NOMO-1 treated with DMSO at 0.1 percent for 48 hours (cell line): ENCODE measurements around the gene CCDC6.
"Not testable (repeated sequence)": the region's sequence is repeated elsewhere in the genome, so short reads cannot be mapped to it uniquely, and the experiment has no call there.

Experiments used
- DNase-seq: peaks from one replicate; lab custom pipeline; 2025; ENCODE audit not compliant: unreplicated experiment; lab: John Stamatoyannopoulos, UW

CCDC6 gene

DNA sequence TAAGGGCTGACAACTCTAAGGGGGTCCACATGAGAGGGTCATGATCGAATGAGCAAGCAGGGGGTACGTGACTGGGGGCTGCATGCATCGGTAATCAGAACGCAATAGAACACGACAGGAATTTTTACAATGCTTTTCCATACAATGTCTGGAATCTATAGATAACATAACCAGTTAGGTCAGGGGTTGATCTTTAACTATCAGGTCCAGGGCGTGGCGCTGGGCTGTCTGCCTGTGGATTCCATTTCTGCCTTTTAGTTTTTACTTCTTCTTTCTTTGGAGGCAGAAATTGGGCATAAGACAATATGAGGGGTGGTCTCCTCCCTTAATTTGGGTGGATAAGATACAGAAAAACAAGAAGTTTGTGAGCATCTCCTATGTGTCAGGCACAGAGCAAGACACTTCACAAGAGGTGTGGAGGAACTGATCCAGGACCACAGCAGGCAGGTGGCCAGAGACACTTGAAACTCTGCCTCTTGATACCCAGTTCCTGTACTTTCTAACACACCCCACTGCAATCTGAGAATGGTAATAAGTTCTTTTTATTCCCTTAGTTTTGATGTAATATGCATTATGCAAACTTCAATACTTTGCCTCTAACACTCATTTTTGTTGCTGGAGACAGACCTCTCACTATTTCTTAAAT is 135.1 kb downstream of the CCDC6 start:
- no peak for DNase-seq

DNA sequence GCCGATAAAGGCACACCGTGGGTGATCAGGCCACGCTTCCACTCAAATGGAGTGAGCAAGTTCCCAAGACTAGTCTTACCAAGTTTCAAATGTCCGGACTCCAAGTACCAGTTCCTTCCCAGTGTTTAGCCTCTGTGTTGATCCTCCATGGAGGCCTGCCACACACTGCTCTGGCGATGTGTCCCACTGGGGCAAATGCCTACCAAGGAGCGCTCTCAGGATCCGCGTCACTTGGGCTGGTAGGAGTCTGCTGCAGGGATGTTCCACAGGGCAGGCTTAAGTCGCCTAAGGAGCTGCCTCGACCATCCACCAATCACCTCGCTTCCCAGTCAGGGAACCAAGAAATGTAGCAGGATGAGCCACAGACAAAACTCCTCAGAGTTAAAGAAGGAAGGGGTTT is 135.7 kb downstream of the CCDC6 start:
- DNase-seq = no peak

DNA sequence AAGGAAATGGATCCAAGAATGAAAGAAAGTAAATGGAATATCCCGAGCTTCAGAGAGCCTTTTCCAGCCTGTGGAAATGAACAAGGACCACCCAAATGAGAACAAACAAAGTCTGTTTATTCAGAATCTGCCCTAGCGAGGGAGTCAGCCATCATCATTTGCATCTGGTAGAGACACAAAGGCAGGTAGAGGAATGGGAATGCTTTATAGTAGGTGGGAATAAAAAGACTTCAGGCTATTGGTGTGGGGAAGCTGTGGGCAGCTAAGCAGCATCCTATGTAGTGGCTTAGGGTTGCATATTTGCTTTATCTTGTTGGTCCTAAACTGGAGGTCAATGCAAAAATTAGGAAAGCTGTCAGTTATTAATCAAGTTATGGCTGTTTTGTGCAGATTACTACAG is 143.9 kb downstream of the CCDC6 start:
- no peak for DNase-seq

DNA sequence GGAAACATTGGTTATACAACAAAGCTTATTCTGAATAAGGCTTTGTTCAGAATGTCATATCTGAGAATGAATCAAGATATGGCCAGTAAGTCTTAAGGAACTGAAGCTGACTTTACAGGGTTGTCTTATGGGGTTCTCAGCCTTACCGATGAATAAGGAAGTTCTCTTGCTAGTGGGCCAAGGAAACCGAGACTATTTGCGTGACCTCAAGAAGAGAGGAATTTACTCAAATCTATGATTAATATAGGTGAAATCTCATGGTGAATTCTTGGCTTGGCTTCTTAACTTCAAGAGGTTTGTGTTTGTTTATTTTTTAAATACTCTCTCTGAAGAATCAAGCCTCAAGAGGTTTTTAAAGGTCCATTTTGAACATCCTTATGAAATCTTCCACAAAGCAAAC is 148.4 kb downstream of the CCDC6 start:
- DNase-seq = no peak

DNA sequence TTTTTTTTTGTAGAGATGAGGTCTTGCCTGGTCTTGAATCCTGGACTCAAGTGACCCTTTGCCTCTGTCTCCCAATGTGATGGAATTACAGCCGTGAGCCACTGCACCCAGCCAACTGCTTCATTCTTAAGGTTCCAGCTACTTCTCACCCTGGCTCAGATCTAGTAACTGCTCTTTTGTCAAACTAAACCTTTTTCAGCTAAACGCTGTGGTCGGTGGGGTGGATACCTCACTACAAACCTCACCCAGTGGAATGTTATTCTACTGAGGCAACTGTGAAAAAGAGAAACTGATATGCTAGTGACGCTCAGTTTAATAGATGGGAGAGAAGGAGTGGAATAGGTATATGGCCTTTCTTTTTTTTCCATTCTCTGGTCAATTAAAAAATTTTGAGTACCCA is 151.4 kb downstream of the CCDC6 start:
- no peak for DNase-seq

DNA sequence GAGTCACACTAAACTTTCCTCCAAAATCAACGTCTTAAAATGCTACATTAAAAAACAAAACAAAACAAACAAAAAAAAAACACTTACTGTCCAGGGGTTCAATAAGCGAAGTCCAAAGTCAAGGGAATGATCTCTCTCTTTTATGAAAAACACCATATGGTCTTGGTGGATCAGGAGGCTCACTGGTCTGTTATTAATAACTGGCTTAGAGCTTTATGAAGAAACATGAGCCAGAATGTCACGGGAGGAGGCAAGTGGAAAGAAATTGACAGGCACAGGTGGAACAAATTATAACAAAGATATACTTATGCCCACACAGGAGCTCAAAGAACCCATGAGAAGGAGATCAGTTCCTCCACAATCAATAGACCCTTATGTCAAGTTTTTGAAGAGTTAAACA is 153.1 kb downstream of the CCDC6 start, which contains the start of gene MRLN:
Gene MRLN (minus strand): TSS at position 189 of the 400 bp plus-strand sequence.
- no peak for DNase-seq

DNA sequence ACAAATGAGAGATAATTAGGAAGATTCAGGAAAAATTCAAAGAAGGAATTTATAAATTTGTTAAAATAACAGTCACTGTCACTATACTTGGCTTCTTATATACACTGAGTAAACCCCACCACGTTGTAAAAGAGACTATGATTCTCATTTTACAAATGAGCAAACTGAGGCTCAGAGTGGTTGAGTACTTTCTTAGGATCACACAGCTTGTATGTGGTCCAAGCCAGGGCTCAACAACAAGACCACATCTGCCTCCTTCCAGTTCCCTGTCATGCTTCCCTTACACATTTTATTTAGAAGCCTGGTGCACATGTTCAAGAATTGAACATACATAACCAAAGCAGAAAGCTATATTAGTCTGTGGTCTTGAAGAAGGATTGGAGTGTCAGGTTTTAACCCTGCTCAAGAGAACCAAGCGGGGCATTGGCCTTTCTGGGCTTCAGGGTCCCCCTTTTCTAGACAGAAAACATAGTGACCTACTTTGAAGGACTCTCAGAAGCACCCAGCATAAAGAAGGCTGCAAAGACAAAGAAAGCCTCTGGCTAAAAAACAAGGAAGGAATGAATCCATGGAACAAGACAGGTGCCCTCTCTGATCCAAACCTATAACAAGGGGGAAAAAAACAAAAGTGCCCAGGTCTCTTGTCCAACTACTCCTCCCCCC is 153.9 kb downstream of the CCDC6 start:
- no peak for DNase-seq

DNA sequence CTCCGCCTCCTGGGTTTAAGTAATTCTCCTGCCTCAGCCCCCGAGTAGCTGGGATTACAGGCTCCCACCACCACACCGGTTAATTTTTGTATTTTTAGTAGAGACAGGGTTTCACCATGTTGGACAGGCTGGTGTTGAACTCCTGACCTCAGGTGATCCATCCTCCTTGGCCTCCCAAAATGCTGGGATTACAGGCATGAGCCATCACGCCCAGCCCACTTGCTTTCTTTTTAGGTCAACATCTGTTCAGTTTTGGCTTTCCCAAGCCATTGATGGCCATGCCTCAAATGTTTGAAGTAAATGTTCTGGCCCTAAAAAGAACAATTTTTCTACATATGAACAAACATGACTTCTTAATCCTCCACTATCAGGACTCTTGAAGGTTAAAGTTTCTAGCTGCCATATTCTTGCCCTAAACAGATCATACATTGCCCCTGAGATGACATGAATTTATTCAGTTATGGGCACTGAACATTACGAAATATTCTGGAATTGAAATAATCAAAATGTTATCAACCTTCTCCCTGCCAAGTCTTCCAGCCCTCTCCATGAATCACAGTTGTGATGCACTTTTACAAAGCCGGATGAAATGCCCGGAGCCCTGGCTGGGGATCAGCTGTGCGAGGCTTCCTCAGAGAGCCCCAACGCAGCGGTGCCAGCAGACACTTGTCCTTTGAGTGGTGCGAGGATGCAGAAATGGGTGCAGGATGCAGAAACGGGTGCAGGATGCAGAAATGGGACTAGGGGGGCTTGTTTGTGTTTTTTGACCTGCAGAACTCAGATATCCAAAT is 156.0 kb downstream of the CCDC6 start:
- no peak for DNase-seq

DNA sequence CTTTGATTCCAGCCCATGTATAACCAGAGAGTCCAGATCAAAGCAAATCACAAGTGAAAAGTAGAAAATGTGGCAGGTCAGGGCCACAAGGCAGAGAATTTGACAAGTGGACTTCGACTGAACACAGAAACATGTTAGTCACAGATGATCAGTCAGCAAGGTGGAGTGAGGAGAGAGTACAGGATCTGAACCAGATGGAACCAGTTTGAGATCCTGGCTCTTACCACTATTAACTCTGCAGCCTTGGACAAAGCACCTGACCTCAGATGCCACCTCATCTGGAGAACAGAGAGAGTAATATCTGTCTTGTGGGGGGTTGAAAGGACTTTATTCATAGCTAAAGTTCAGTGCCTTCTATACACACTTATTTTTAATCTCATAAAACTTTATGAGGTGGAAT is 157.5 kb downstream of the CCDC6 start:
- no peak for DNase-seq

DNA sequence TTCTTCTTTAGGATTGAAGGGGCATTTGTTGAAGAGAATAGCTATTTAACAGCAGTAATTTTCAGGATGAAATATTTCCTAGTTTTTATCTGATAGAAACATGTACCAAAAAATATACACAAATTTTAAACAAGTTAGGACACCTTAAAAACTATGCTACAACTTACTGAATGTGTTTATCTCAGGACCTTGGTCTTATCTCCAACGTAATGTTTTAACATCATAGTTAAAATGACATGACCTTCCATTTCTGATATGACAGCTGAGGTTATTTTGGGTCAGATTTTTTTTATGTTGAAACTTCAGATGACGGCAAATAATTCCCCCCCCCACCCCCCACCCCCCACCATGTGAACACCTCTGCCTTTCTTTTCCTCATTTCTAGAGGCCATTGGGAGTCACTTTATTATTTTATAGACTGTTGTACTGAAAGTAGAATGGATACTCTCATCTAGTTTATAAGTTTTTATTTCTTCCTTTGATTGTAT is 161.1 kb downstream of the CCDC6 start:
- no peak for DNase-seq

DNA sequence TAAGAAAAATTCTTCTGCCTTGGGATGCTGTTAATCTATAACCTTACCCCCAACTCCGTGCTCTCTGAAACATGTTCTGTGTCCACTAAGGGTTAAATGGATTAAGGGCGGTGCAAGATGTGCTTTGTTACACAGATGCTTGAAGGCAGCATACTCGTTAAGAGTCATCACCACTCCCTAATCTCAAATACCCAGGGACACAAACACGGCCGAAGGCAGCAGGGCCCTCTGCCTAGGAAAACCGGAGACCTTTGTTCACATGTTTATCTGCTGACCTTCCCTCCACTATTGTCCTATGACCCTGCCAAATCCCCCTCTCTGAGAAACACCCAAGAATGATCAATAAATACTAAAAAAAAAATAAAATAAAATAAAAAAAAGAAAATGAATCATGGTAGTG is 161.6 kb downstream of the CCDC6 start:
- not testable (repeated sequence) for DNase-seq

DNA sequence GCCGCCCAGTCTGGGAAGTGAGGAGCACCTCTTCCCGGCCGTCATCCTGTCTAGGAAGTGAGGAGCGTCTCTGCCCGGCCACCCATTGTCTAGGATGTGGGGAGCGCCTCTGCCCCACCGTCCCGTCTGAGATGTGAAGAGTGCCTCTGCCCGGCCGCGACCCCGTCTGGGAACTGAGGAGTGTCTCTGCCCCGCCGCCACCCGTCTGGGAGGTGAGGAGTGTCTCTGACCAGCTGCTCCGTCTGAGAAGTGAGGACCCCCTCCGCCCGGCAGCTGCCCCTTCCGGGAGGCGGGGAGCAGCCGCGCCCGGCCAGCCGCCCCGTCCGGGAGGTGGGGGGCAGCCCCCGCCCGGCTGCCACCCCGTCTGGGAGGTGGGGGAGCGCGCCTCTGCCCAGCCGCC is 162.2 kb downstream of the CCDC6 start:
- not testable (repeated sequence) for DNase-seq

DNA sequence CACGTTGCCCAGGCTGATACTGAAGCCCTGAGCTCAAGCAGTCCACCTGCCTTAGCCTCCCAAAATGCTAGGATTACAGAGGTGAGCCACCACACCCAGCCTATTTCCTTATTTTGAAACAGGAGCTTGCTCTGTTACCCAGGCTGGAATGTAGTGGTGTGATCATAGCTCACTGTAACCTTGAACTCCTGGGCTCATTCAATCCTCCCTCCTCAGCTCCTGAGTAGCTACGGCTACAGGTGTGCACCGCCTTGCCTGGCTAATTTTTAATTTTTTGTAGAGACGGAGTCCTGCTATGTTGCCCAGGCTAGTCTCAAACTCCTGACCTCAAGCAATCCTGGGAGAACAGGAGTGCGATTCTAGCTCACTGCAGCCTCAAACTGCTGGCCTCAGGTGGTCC is 164.8 kb downstream of the CCDC6 start:
- no peak for DNase-seq

DNA sequence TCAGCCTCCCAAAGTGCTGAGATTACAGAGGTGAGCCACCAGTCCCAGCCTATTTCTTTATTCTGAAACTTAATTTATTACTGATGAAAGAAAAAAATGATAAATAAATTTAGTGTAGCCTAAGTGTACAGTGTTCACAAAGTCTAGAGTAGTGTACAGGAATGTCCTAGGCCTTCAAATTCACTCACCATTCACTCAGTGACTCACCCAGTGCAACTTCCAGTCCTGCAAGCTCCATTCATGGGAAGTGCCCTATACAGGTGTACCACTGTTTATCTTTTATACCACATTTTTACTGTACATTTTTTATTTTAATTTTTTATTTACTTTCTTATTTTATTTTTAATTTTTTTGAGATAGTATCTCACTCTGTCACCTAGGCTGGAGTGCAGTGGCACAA is 165.3 kb downstream of the CCDC6 start:
- no peak for DNase-seq
